Measurements from ENCODE around the gene RNF157.
"Not testable (repeated sequence)": the region's sequence is repeated elsewhere in the genome, so short reads cannot be mapped to it uniquely, and the experiment has no call there.

Gene RNF157

GRCh38 chr17:76232342-76232741 lies 8.0 kb downstream of the RNF157 start:
- no peak for DNase-seq

GRCh38 chr17:76226749-76227148 lies 13.5 kb downstream of the RNF157 start:
- not testable (repeated sequence) for DNase-seq

GRCh38 chr17:76225373-76226086 lies 14.8 kb downstream of the RNF157 start:
- not testable (repeated sequence) for DNase-seq

GRCh38 chr17:76223802-76224201 lies 16.5 kb downstream of the RNF157 start:
- DNase-seq, result no peak

- no peak for DNase-seq
Observed at GRCh38 chr17:76219670-76220383, 20.5 kb downstream of the RNF157 start.

GRCh38 chr17:76217081-76217480 lies 23.2 kb downstream of the RNF157 start:
- no peak for DNase-seq

GRCh38 chr17:76213491-76213890 lies 26.8 kb downstream of the RNF157 start:
- no peak for DNase-seq

GRCh38 chr17:76208120-76208519 lies 32.2 kb downstream of the RNF157 start:
- no peak for DNase-seq

GRCh38 chr17:76207275-76208059 lies 32.8 kb downstream of the RNF157 start:
- DNase-seq, result no peak

GRCh38 chr17:76205542-76206144 lies 34.6 kb downstream of the RNF157 start:
- not testable (repeated sequence) for DNase-seq

- DNase-seq, result no peak
Observed at GRCh38 chr17:76204277-76204676, 36.0 kb downstream of the RNF157 start.

- no peak for DNase-seq
Observed at GRCh38 chr17:76200354-76200753, 39.9 kb downstream of the RNF157 start.

- DNase-seq, result peak; percentile 41
Observed at GRCh38 chr17:76199469-76199868, 40.8 kb downstream of the RNF157 start.

- DNase-seq, result no peak
Observed at GRCh38 chr17:76198702-76199101, 41.6 kb downstream of the RNF157 start.

GRCh38 chr17:76197911-76198310 lies 42.4 kb downstream of the RNF157 start:
- DNase-seq, result no peak

GRCh38 chr17:76196675-76197074 lies 43.6 kb downstream of the RNF157 start:
- no peak for DNase-seq

- DNase-seq, result no peak
Observed at GRCh38 chr17:76195281-76196096, 44.8 kb downstream of the RNF157 start.

- no peak for DNase-seq
Observed at GRCh38 chr17:76193591-76193990, 46.7 kb downstream of the RNF157 start.

GRCh38 chr17:76191896-76192295 lies 48.4 kb downstream of the RNF157 start:
- peak; percentile 35 for DNase-seq

GRCh38 chr17:76189741-76190140 lies 50.6 kb downstream of the RNF157 start:
- no peak for DNase-seq

GRCh38 chr17:76189247-76189646 lies 51.0 kb downstream of the RNF157 start:
- DNase-seq, result no peak
